GM18498 (cell line): ENCODE results near the gene KRI1.

ENCODE experiments used
- ATAC-seq: cut with Tn5 transposase; IDR thresholded peaks from one replicate; pipeline ENCODE4 v1.9.1; 2021; ENCODE audit warnings: mild to moderate bottlenecking, moderate library complexity; ENCODE audit not compliant: unreplicated experiment

KRI1 gene

GRCh38 chr19:10565567-10566407, at the start of gene KRI1:
KRI1 (minus strand) TSS chr19:10566010; CDS start chr19:10565999, 11 bp downstream.
- peak; percentile 47 for ATAC-seq

DNA sequence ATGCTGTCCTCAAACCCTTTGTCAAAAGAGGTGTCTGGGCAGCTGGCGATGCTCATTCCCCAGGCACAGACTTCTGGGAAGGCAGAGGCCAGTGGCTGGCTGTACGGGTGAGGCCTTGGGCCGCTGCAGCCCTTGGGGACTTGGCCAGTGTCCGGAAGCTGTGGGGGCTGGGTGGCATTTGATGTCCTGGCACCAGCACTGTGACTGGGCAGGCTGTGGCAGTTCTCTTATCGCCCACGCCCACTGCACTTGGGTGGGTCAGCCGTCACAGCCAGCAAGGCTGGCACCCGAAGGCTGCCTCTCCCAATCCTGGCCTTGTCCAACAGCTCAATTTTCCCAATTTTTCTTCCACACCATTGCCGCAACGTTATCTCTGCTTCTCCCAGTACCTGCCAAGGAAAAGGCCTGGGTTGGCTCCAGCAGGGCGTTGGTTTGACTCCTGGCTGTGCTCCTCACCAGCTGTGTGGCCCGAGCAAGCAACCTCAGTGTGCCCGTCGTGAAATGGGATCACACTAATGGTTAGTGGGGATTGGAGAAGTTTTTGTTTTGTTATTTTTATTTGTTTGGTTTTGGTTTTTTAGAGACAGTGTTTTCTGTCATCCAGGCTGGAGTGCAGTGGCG, 46.8 kb upstream of the KRI1 start:
- no peak for ATAC-seq

DNA sequence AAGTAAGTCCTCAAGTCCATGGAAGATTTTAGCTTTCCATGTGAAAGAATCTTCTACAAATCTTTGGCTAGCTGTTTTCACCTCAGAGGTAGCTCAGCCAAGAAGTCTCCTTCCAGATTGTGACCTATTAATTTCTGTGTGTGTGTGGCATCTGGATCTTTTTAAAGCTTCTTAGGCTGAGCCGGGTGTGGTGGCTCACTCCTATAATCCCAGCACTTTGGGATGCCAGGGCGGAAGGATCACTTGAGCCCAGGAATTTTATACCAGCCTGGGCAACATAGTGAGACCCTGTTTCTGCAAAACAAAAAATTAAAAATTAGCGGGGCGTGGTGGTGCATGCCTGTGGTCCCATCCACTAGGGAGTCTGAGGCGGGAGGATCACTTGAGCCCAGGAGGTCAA, 46.1 kb upstream of the KRI1 start:
- no peak for ATAC-seq

DNA sequence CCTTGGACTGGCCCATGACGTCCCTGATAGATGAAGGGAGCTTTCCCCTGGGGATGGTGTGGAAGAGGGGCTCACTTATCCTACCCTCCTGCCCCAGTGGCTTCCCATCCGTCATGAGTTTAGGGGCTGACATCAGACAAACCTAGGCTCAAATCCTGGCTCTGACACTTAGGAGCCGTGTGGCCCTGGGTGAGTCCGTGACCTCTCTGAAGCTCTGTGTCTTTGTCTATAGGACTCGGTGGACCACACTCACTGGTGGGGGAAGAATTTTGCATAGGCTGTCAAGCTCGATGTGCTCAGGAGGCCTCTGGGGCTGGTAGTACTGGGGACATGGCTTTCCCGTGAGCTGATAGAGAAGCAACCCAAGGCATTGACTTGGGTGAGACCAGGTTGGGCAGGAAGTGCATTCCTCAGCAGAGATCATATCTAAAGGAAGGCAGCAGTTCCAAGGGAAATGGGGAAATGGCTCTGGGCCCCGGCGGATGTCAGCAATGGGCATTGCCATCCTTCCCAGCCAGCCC, 38.7 kb upstream of the KRI1 start:
- ATAC-seq, result peak; percentile 23

DNA sequence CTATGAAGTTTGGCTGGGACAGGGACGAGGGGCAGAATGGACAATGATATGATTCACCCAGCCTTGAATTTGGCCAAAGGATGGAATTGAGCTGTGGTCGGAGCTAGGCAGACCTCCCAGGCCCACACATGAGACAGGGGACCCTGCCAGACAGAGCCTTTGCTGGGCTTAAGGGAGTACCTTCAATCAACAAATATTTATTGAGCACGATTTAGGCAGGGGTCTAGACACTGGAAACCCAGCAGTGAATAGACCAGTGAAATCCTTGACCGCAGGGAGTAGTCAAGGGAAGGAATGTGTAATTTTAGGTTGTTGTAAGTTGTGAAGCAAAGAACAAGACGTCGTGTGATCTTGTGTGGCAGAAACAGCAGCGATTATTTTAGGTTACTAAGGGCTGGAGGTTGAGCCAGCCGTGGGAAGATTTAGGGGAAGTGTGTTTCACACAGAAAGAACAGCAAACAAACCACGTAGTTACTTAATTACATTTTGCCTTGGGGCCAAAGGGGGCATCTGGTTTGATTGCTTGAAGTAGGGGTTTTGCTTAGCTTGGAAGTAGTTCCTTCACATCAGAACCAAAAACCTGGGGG, 38.2 kb upstream of the KRI1 start:
- ATAC-seq, result peak; percentile 17

DNA sequence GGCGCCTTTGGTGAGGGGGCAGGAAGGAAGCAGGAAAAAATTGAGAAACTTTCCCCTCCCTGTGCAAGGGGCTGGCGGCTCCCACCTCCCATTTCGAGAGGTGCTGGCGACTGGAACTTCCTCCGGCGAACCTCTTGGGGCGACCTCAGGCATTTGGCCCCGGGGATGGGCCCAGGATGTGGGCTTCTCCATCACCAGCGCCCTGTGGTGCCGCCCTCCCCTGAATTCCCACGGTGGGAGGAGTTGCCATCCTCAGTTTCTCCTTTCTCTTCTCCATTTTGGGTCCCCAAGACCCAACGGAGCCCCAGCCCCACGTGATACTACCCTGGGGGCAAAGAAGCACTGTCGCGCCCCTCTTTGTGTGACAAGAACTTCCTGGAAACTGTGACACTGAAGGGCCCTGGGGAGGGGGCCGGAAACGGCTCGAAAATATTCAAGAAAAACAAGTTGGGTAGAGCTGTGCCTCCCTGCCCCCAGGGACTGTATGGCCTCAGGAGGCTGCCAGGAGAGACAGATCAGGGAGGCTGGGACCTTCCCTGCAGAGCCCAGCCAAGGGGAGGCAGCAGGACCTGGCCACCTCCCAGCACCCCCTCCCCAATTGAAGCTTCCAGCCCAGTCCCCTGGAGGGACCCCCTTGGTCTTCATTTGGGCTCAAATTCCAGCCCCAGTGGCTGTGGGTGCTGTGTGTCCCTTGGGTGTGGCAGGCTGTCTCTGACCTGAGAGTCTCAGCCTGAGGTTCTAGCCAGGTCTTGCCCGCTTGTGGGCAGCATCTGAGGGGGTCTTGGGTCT, 37.5 kb upstream of the KRI1 start:
- ATAC-seq, result peak; percentile 42

- peak; percentile 65 for ATAC-seq
These were observed 36.7 kb upstream of the KRI1 start for GRCh38 chr19:10602330-10603083.

DNA sequence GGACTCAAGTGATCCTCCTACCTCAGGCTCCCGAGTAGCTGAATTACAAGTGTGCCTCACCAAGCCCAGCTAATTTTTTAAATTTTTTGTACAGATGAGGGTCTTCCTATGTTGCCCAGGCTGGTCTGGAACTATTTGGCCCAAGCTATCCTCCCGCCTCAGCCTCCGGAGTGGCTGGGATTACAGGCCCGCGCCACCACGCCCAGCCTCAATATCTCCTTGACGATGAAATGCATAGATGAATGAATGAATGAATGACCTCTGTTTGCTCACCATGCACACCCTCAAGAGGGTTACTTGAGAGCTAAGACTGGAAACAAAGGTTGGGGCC, 36.2 kb upstream of the KRI1 start:
- no peak for ATAC-seq

- no peak for ATAC-seq
These were observed 34.3 kb upstream of the KRI1 start for GRCh38 chr19:10600149-10600548.

- ATAC-seq, result peak; percentile 56
These were observed 28.2 kb upstream of the KRI1 start for GRCh38 chr19:10593820-10594637.

DNA sequence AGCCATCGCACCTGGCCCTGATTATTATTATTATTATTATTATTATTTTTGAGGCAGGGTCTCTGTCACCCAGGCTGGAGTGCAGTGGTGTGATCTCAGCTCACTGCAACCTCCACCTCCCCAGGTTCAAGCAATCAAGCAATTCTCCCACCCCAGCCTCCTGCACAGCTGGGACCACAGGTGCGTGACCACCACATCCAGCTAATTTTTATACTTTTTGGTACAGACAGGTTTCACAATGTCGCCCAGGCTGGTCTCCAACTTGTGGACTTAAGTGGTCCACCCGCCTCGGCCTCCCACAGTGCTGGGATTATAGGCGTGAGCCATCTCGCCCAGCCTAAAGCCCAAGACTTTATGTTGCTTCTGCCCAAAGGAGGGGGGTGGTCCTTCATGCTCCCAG, 27.3 kb upstream of the KRI1 start:
- ATAC-seq, result no peak

DNA sequence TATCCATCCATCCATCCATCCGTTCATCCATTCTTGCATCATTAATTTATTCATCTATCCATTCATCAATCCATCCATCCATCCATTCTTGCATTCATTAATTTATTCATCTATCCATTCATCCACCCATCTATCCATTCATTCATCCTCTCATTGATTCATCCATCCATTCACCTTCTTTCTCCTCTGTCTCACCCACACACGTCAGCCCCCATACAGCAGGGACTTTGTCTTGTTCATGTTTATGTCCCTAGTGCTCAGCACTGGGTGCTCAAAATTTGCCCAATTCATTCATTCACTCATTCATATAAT, 22.0 kb upstream of the KRI1 start:
- ATAC-seq, result no peak

DNA sequence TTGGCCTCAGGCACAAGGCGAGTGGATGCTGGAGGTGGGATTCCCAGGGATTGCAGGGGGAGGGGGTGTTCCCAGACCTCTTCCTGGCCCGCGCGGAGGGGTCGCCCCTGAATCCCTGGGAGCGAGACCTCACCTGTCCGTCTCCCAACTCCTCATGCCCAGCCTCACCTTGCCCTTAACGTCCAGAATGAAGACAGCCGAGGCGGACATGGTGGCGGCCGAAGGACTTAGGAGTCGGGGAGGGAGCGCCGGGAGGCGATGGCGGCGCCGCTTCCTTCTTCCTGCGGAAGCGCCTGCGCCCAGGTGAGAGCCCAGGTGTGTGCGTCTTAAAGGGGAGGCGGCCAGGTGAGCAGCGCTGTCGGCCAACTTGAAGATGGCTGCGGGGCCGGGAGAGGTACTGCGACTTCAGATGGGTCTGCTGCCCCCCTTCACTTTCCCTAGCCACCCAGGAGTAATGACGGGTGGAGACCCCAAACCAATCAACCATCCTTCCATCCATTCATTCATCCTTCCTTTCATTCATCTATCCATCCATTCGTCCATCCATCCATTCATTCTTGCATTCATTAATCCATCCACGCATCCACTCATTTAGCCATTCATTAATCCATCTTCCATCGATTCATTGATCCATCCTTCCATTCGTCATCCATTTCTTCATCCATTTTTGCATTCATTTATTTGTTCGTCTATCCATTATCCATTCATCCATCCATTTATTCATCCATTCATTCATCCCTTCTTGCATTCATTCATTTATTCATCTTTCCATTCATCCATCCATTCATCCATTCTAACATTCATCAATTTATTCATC, 21.4 kb upstream of the KRI1 start, which contains the start of gene AP1M2:
AP1M2 (minus strand) TSS at position 291 of the 817 bp plus-strand sequence; CDS start at position 210, 81 bp downstream.
- no peak for ATAC-seq

DNA sequence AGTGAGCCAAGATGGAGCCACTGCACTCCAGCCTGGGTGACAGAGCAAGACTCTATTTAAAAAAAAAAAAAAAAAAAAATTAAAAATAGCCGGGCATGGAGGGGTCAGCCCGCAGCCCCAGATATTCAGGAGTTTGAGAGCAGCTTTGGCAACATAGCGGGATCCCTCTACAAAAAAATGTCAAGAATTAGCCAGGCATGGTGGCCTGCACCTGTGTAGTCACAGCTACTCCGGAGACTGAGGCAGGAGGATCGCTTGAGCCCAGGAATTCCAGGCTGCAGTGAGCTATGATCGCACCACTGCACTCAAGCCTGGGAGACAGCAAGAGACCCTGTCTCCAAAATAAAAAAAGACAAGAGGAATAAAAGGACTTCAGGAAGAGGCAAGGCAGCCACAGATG, 20.6 kb upstream of the KRI1 start:
- no peak for ATAC-seq

DNA sequence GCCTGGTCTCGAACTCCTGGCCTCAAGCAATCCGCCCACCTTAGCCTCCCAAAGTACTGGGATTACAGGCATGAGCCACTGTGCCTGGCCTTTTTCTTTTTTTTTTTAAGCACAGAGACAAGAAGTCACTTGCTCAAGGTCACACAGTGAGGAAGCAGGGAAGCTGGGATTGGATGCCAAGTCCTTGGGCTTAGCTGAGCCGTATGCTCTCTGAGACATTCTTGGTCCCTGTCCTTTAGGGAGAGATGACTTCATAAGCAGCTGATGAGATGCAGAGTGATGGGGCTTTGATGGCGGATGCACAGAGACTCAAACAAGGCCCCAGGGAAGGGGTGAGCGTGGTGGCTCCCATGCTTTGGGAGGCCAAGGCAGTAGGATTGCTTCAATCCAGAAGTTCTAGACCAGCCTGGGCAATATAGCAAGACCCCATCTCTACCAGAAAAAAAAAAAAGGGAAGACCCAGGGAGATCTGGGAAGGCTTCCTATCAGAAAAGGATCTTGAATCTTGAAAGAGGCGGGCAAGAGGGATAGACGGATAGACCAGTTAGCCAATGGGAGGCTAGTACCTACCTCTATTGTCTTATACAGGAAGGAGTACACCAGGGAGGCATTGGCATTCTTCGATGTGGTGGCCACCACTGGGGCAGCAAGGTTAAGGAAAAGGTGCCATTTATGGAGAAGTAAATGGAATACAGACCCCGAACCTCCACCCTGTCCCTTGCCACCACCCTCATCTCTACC, 17.4 kb upstream of the KRI1 start:
- no peak for ATAC-seq

DNA sequence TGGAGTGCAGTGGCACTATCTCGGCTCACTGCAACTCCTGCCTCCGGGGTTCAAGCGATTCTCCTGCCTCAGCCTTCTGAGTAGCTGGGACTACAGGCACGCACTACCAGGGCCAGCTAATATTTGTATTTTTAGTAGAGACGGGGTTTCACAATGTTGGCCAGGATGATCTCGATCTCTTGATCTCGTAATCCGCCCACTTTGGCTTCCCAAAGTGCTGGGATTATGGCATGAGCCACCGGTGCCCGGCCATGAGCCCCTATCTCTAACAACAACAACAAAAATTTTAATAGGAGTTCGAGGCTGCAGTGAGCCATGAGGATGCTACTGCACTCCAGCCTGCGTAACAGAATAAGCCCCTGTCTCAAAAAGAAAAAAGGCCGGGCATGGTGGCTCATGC, 16.3 kb upstream of the KRI1 start:
- ATAC-seq, result no peak

- peak; percentile 57 for ATAC-seq
These were observed 15.3 kb upstream of the KRI1 start for GRCh38 chr19:10580979-10581631.

- ATAC-seq, result no peak
These were observed 12.1 kb upstream of the KRI1 start for GRCh38 chr19:10577951-10578350.
